Fibroblast of gingiva (primary cell): ENCODE data around the gene COPS7A.
A peak's percentile ranks its signal among the peaks of the same experiment; 100 is the strongest.

Experiments used
- DNase-seq: peaks from one replicate; pipeline ENCODE4 v3.0.0-alpha.2; 2011; ENCODE audit warnings: low read depth

Gene COPS7A

GRCh38 chr12:6770094-6770493 is 46.2 kb downstream of the COPS7A start:
- no peak for DNase-seq

- no peak for DNase-seq
These were observed 46.8 kb downstream of the COPS7A start for GRCh38 chr12:6770600-6770999.

GRCh38 chr12:6771091-6771495 is 47.2 kb downstream of the COPS7A start:
- DNase-seq = no peak

GRCh38 chr12:6771509-6772330 is 47.9 kb downstream of the COPS7A start:
- DNase-seq = no peak

- DNase-seq = no peak
These were observed 48.5 kb downstream of the COPS7A start, which contains the start of gene LAG3 for GRCh38 chr12:6772331-6772695. LAG3 (plus strand) TSS chr12:6772520; CDS start chr12:6772853, 333 bp downstream.

- DNase-seq = no peak
These were observed 49.1 kb downstream of the COPS7A start for GRCh38 chr12:6772726-6773589.

GRCh38 chr12:6773590-6774351 is 49.9 kb downstream of the COPS7A start:
- no peak for DNase-seq

GRCh38 chr12:6774499-6775062 is 50.7 kb downstream of the COPS7A start:
- DNase-seq = no peak

GRCh38 chr12:6775185-6776174 is 51.6 kb downstream of the COPS7A start:
- no peak for DNase-seq

- DNase-seq = no peak
These were observed 53.5 kb downstream of the COPS7A start for GRCh38 chr12:6777386-6777785.

- peak; percentile 41 for DNase-seq
These were observed 54.3 kb downstream of the COPS7A start for GRCh38 chr12:6778217-6778573.

- DNase-seq = peak; percentile 88
These were observed 55.0 kb downstream of the COPS7A start for GRCh38 chr12:6778574-6779550.

GRCh38 chr12:6779708-6780432 is 56.0 kb downstream of the COPS7A start:
- no peak for DNase-seq

- no peak for DNase-seq
These were observed 56.7 kb downstream of the COPS7A start for GRCh38 chr12:6780573-6780972.
